Osteocyte (in vitro differentiated cells): ENCODE data around the gene NXF1. TPM values are rescaled to one million over a fixed set of nuclear protein-coding genes. Genes with fewer than 3 reads are reported as not detected.
"Not testable (repeated sequence)": the region's sequence is repeated elsewhere in the genome, so short reads cannot be mapped to it uniquely, and the experiment has no call there.

Experiments
- DNase-seq: peaks from one replicate; pipeline ENCODE4 v3.0.0; 2021; ENCODE audit warnings: mixed read lengths; ENCODE audit not compliant: unreplicated experiment; ENCODE audit errors: extremely low spot score
- H3K27ac Mint-ChIP-seq: one replicate; pipeline ENCODE4 v1.8.0; 2021; ENCODE audit warnings: mild to moderate bottlenecking, mixed read lengths; ENCODE audit not compliant: unreplicated experiment
- H3K27me3 Mint-ChIP-seq: one replicate; pipeline ENCODE4 v1.8.0; 2021; ENCODE audit warnings: mixed read lengths; ENCODE audit not compliant: unreplicated experiment
- H3K36me3 Mint-ChIP-seq: one replicate; pipeline ENCODE4 v1.8.0; 2021; ENCODE audit warnings: mixed read lengths; ENCODE audit not compliant: unreplicated experiment
- H3K4me1 Mint-ChIP-seq: one replicate; pipeline ENCODE4 v1.8.0; 2021; ENCODE audit warnings: mixed read lengths; ENCODE audit not compliant: unreplicated experiment
- H3K4me3 Mint-ChIP-seq: one replicate; pipeline ENCODE4 v1.8.0; 2021; ENCODE audit warnings: mild to moderate bottlenecking, moderate library complexity, mixed read lengths; ENCODE audit not compliant: unreplicated experiment
- H3K9me3 Mint-ChIP-seq: one replicate; pipeline ENCODE4 v1.8.0; 2021; ENCODE audit warnings: mixed read lengths; ENCODE audit not compliant: unreplicated experiment
- CTCF ChIP-seq: fragments of 200-600 bp; sonication (generic); IDR thresholded peaks from 2 replicates; pipeline ENCODE4 v1.5.0; 2021; ENCODE audit warnings: antibody characterized with exemption, mild to moderate bottlenecking, moderate library complexity
- total RNA-seq: library from RNA; stranded (reverse); gene quantifications from 2 replicates; pipeline ENCODE4 v1.2.1, GENCODE V29; 2021

Gene NXF1
- total RNA-seq, 1 donor from 2014 or later, result 97.5 TPM

GRCh38 chr11:62843466-62843865, 38.2 kb upstream of the NXF1 start:
- DNase-seq, result no peak
- H3K36me3 Mint-ChIP-seq, result no peaks in the 10 kb centered on the region
- H3K27ac Mint-ChIP-seq, result peak overlapping the region; percentile 7
- no peaks in the 10 kb centered on the region for H3K9me3 Mint-ChIP-seq
- TF ChIP-seq CTCF, result no peak
- no peak overlapping the region for H3K4me3 Mint-ChIP-seq
- H3K27me3 Mint-ChIP-seq, result no peaks in the 10 kb centered on the region
- H3K4me1 Mint-ChIP-seq, result peaks cover 17% of the 10 kb centered on the region

GRCh38 chr11:62842891-62843290, 37.7 kb upstream of the NXF1 start:
- DNase-seq, H3K27me3 Mint-ChIP-seq, H3K36me3 Mint-ChIP-seq, H3K4me3 Mint-ChIP-seq, H3K27ac Mint-ChIP-seq, H3K9me3 Mint-ChIP-seq: not testable (repeated sequence)
- H3K4me1 Mint-ChIP-seq, result peaks cover 17% of the 10 kb centered on the region

GRCh38 chr11:62842171-62842741, 37.0 kb upstream of the NXF1 start:
- peaks cover 22% of the 10 kb centered on the region for H3K4me1 Mint-ChIP-seq
- H3K4me3 Mint-ChIP-seq, result no peak overlapping the region
- peaks cover 5% of the 10 kb centered on the region for H3K36me3 Mint-ChIP-seq
- no peak for DNase-seq
- no peak for TF ChIP-seq CTCF
- no peak overlapping the region for H3K27ac Mint-ChIP-seq
- no peaks in the 10 kb centered on the region for H3K9me3 Mint-ChIP-seq
- no peaks in the 10 kb centered on the region for H3K27me3 Mint-ChIP-seq

- no peaks in the 10 kb centered on the region for H3K9me3 Mint-ChIP-seq
Measured at GRCh38 chr11:62841361-62842170, 36.3 kb upstream of the NXF1 start.

GRCh38 chr11:62840721-62841360, 35.6 kb upstream of the NXF1 start:
- H3K36me3 Mint-ChIP-seq, H3K9me3 Mint-ChIP-seq, H3K27me3 Mint-ChIP-seq, H3K27ac Mint-ChIP-seq, H3K4me3 Mint-ChIP-seq: not testable (repeated sequence)
- DNase-seq, result peak; percentile 84
- H3K4me1 Mint-ChIP-seq, result peaks cover 22% of the 10 kb centered on the region

More at GRCh38 chr11:62841361-62842170, 36.3 kb upstream of the NXF1 start:
- Mint-ChIP-seq H3K27me3 (no peaks in the 10 kb centered on the region), H3K4me3 (no peak overlapping the region), H3K27ac (no peak overlapping the region), H3K4me1 (peaks cover 22% of the 10 kb centered on the region), H3K36me3 (peaks cover 5% of the 10 kb centered on the region)
- peak; percentile 93 for DNase-seq
- no peak for TF ChIP-seq CTCF
